ENCODE measurements around the gene TRMT1. TPM values are rescaled to one million over a fixed set of nuclear protein-coding genes. Genes with fewer than 3 reads are reported as not detected.

TRMT1 gene
- total RNA-seq, 4 donors from 2014 or later: 27.0 to 70.5 (median 39.2) TPM

DNA sequence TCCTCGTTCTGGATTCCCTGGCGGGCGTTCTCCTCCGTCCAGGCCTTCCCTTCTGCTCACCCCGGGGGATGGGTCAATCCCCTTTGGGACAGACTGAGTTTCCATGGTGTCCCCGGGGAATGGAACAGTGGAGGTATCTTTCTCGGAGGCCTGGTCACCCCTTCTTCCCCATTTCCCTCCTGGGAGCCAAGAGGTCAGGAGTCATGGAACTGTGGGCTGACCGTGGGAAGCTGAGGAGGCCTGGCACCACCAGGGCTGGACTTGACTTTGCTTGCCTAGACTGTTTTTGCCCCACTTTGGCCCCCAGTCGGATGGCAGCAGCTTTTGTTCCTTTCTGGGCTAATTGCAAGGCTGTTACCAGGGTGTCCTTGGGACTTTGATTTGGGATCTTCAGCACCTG is 3.5 kb upstream of the TRMT1 start:
- ATAC-seq (ENCODE audit: low FRiP score) (no peak), DNase-seq (ENCODE audit: low spot score) (no peak)
- TF ChIP-seq, protein P1, sequence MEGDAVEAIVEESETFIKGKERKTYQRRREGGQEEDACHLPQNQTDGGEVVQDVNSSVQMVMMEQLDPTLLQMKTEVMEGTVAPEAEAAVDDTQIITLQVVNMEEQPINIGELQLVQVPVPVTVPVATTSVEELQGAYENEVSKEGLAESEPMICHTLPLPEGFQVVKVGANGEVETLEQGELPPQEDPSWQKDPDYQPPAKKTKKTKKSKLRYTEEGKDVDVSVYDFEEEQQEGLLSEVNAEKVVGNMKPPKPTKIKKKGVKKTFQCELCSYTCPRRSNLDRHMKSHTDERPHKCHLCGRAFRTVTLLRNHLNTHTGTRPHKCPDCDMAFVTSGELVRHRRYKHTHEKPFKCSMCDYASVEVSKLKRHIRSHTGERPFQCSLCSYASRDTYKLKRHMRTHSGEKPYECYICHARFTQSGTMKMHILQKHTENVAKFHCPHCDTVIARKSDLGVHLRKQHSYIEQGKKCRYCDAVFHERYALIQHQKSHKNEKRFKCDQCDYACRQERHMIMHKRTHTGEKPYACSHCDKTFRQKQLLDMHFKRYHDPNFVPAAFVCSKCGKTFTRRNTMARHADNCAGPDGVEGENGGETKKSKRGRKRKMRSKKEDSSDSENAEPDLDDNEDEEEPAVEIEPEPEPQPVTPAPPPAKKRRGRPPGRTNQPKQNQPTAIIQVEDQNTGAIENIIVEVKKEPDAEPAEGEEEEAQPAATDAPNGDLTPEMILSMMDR (IDR thresholded peaks at IDR 0.05): no peak

GRCh38 chr19:13119627-13120026 is 3.1 kb upstream of the TRMT1 start:
- TF ChIP-seq, protein P1 (IDR thresholded peaks at IDR 0.05): no peak
- ATAC-seq (ENCODE audit: low FRiP score): no peak
- DNase-seq (ENCODE audit: low spot score): no peak

DNA sequence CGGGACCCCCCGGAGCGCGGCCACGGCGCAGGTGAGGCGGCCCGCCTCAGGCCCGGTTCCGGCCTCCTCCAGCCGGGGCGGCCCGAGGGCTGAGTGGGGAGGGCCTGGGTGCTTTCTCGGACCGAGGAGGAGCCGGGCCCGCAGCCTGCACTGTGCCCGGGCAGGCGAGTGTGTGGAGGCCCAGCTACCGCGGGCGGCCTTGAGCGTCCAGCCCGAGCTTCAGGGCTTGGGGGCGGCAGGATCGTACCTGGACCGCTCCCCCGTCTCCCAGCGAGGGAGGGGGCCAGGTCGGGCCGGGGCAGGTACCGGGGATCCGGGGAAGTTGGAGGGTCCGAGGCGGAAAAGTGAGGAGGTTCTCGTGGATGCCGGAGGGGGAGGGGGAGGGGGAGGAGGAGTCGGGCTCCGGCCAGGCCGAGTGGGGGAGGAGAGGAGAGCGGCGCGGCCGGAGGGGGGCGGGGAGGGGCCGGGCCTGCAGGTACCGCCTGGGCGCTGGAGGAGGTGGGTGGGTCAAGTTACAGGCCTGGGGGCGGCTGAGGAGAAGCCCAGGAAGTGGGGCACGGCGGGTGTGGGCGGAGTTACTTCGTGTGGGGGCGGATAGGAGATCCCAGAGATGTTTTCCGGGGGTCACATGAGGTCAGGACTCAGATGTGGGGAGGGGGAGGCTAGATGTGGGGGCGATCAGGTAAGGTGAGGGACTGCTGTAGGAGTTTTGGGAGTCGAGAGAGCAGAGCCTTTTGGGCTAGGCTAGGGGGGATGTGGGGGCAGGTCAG is 2.1 kb upstream of the TRMT1 start:
- ATAC-seq (ENCODE audit: low FRiP score): peak; percentile 41
- DNase-seq (ENCODE audit: low spot score): no peak

DNA sequence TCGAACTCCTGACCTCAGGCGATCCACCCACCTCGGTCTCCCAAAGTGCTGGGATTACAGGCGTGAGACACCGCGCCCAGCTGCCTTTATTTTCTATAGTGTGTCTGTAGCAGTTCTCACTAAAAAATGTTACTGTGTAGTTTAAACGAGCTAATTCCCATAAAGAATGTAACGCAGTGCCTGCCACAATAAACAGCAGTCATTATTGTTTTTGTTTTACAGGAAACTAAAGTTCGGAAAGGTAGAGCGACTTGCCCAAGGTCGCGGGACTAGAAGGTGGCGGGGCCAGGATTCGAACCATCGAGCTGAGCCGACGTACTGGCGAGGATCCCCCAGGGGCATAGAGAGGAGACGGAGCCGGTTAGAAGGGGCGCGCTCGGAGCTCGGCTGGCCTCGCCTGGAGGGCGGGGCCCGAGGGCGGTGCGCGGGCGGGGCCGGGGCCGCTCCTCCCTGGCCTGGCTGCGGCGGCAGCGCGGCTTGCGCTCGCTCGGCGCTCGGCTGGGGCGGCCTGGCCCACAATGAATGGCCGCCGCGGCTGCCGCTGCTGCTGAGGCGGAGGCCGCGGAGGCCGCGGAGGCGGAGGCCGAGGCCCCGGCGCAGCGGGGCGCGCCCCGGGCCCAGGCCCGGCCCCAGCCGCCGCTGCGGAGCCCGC is 1.4 kb upstream of the TRMT1 start, which contains the start of gene NACC1:
TSS of gene NACC1 (plus strand) at position 493 of the 652 bp plus-strand sequence. CDS start 16,944 bp downstream, outside the sequence.
- ATAC-seq (ENCODE audit: low FRiP score) (peak; percentile 86), DNase-seq (ENCODE audit: low spot score) (no peak)
- TF ChIP-seq, protein P1 (IDR thresholded peaks at IDR 0.05): no peak

More for the DNA sequence above, 2.1 kb upstream of the TRMT1 start:
- TF ChIP-seq, protein P1 (IDR thresholded peaks at IDR 0.05): no peak

DNA sequence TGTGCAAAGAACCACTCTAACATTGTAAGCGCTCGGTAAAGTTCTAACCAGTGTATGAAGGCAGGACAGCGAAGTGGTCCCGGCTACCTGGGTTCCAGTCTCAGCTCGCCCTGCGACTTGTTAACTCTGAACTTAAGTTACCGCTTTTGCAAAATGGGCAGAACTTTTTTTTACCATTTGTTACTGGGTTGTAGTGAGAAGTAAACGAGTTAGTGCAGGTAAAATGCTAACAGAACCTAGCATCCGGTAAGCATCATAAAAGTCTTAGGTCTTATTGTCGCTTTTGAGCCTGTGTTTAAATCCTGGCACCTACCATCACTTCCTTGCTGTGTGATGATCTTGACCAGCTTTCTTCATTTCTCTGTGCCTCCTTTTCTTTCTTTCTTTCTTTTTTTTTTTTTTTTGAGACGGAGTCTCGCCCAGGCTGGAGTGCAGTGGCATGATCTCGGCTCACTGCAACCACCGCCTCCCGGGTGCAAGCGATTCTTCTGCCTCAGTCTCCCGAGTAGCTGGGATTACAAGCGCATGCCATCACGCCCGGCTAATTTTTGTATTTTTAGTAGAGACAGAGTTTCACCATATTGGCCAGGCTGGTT is 734 bp upstream of the TRMT1 start:
- TF ChIP-seq, protein P1 (IDR thresholded peaks at IDR 0.05): no peak
- ATAC-seq (ENCODE audit: low FRiP score): no peak
- DNase-seq (ENCODE audit: low spot score): no peak

GRCh38 chr19:13115936-13116281 is 631 bp downstream of the TRMT1 start:
- no peak for DNase-seq (ENCODE audit: low spot score)
- TF ChIP-seq, protein P1 (IDR thresholded peaks at IDR 0.05): no peak
- no peak for ATAC-seq (ENCODE audit: low FRiP score)
